Liver (tissue), 9 donors: ENCODE data around the gene DCAF11. TPM values are rescaled to one million over a fixed set of nuclear protein-coding genes. Genes with fewer than 3 reads are reported as not detected.

ENCODE experiments used
- DNase-seq: peaks from one replicate; pipeline ENCODE4 v3.0.0-alpha.2; 2017; ENCODE audit warnings: low spot score
- H3K27ac ChIP-seq, 2 donors: one replicate each; pipeline ENCODE4 v1.7.0; 2013; ENCODE audit warnings: inconsistent platforms in 2 of 2, low read length in 2 of 2, control low read depth in 1 of 2, low read depth in 1 of 2, mild to moderate bottlenecking in 1 of 2
- H3K27me3 ChIP-seq, 4 donors: one replicate each; pipeline versions ENCODE4 v1.6.1 to v1.7.0; 2013; ENCODE audit warnings: low read length in 3 of 4, inconsistent platforms in 1 of 4, mild to moderate bottlenecking in 1 of 4, moderate library complexity in 1 of 4; ENCODE audit not compliant: control insufficient read depth in 4 of 4, insufficient read depth in 4 of 4
- H3K36me3 ChIP-seq, 4 donors: one replicate each; pipeline versions ENCODE4 v1.6.1 to v1.7.0; 2013; ENCODE audit warnings: low read length in 3 of 4, mild to moderate bottlenecking in 3 of 4, low read depth in 1 of 4, moderate library complexity in 1 of 4; ENCODE audit not compliant: control insufficient read depth in 4 of 4, insufficient read depth in 3 of 4
- H3K4me1 ChIP-seq, 4 donors: one replicate each; pipeline versions ENCODE4 v1.6.1 to v1.7.0; 2013; ENCODE audit warnings: low read length in 3 of 4, mild to moderate bottlenecking in 3 of 4, moderate library complexity in 1 of 4; ENCODE audit not compliant: control insufficient read depth in 4 of 4, insufficient read depth in 4 of 4
- H3K4me3 ChIP-seq, 3 donors: one replicate each; pipeline versions ENCODE4 v1.6.1 to v1.7.0; 2013; ENCODE audit warnings: low read length in 3 of 3, control low read depth in 1 of 3, low read depth in 1 of 3, mild to moderate bottlenecking in 1 of 3
- H3K9ac ChIP-seq, 2 donors: one replicate each; pipeline ENCODE4 v1.7.0; 2013; ENCODE audit warnings: low read length in 2 of 2, mild to moderate bottlenecking in 2 of 2, moderate library complexity in 2 of 2, control low read depth in 1 of 2, low read depth in 1 of 2
- H3K9me3 ChIP-seq, 4 donors: one replicate each; pipeline versions ENCODE4 v1.6.1 to v1.7.0; 2013; ENCODE audit warnings: low read length in 3 of 4; ENCODE audit not compliant: control insufficient read depth in 4 of 4
- ATF3 ChIP-seq: IDR thresholded peaks from 2 replicates; pipeline ENCODE4 v1.6.1; 2016; ENCODE audit warnings: antibody characterized with exemption
- CTCF ChIP-seq: fragments of 150-350 bp; IDR thresholded peaks from 2 replicates; pipeline ENCODE4 v1.5.1; 2017; ENCODE audit warnings: improper control_type of control experiment, low read depth, low read length; ENCODE audit not compliant: missing input control
- EGR1 ChIP-seq, 2 donors: IDR thresholded peaks; 2 replicates each; pipeline ENCODE4 v1.6.1; 2016 to 2018; ENCODE audit warnings: antibody characterized with exemption in 2 of 2, low read depth in 2 of 2
- FOXA1 ChIP-seq: IDR thresholded peaks from 2 replicates; pipeline ENCODE4 v1.6.1; 2016; ENCODE audit warnings: antibody characterized with exemption
- GABPA ChIP-seq, 2 donors: IDR thresholded peaks in 1 of 2; conservative IDR thresholded peaks in 1 of 2; 2 replicates each; pipeline ENCODE4 v1.6.1; 2016; ENCODE audit warnings: antibody characterized with exemption in 2 of 2, mild to moderate bottlenecking in 1 of 2, moderate library complexity in 1 of 2
- HNF4A ChIP-seq, 2 donors: conservative IDR thresholded peaks; 2 replicates each; pipeline ENCODE4 v1.6.1; 2016; ENCODE audit warnings: antibody characterized with exemption in 2 of 2, mild to moderate bottlenecking in 2 of 2
- HNF4G ChIP-seq: IDR thresholded peaks from 2 replicates; pipeline ENCODE4 v1.6.1; 2016; ENCODE audit warnings: antibody characterized with exemption
- JUND ChIP-seq, 2 donors: IDR thresholded peaks; 2 replicates each; pipeline ENCODE4 v1.6.1; 2016; ENCODE audit warnings: antibody characterized with exemption in 2 of 2
- MAX ChIP-seq: IDR thresholded peaks from 2 replicates; pipeline ENCODE4 v1.6.1; 2016; ENCODE audit warnings: antibody characterized with exemption
- NR2F2 ChIP-seq: IDR thresholded peaks from 2 replicates; pipeline ENCODE4 v1.6.1; 2016; ENCODE audit warnings: antibody characterized with exemption
- REST ChIP-seq: IDR thresholded peaks from 2 replicates; pipeline ENCODE4 v1.6.1; 2016; ENCODE audit warnings: antibody characterized with exemption, mild to moderate bottlenecking
- RXRA ChIP-seq, 2 donors: IDR thresholded peaks; 2 replicates each; pipeline ENCODE4 v1.6.1; 2017 to 2018; ENCODE audit warnings: antibody characterized with exemption in 2 of 2, mild to moderate bottlenecking in 1 of 2
- SP1 ChIP-seq: IDR thresholded peaks from 2 replicates; pipeline ENCODE4 v1.6.1; 2018; ENCODE audit warnings: antibody characterized with exemption, mild to moderate bottlenecking
- TAF1 ChIP-seq: conservative IDR thresholded peaks from 2 replicates; pipeline ENCODE4 v1.6.1; 2016; ENCODE audit warnings: antibody characterized with exemption, mild to moderate bottlenecking
- ZBTB33 ChIP-seq: IDR thresholded peaks from 2 replicates; pipeline ENCODE4 v1.6.1; 2016; ENCODE audit warnings: antibody characterized with exemption
- WGBS: extraction: QIAGEN DNeasy Blood & Tissue Kit; methylation state at CpG from one replicate; pipeline ENCODE4 v1.1.7; 2013; 5-methylcytosine and 5-hydroxymethylcytosine counted together
- polyA plus RNA-seq, 2 donors: library from polyadenylated mRNA; stranded (reverse) in 1 of 2; unstranded in 1 of 2; fragments of 200-250 nt in 1 of 2; fragments of >200 nt in 1 of 2; fragmentation: Nextera tagmentation in 1 of 2; extraction: Ambion mirVana in 1 of 2; gene quantifications; one replicate each; pipeline versions ENCODE4 v1.2.1 to v1.2.3, GENCODE V29; 2013 to 2015
- total RNA-seq, 2 donors: library from RNA; depleted of rRNA; stranded (reverse); fragments of >200 nt; gene quantifications; one replicate each; pipeline ENCODE4 v1.2.3, GENCODE V29; 2014
- donor health status: healthy.
- donor health status: healthy.
- donor health status: healthy.
- donor health status: healthy.
- donor health status: healthy.

Gene DCAF11
- total and polyA plus RNA-seq, 4 donors, result 30.1 to 312 (median 167) TPM

GRCh38 chr14:24149302-24149969 is 34.9 kb downstream of the DCAF11 start:
- peaks cover 3 to 32% (median 21%) of the 10 kb centered on the region in 4 donors for H3K4me1 ChIP-seq
- H3K4me3 ChIP-seq, result no peak overlapping the region
- no peaks in the 10 kb centered on the region for H3K27me3 ChIP-seq
- no peak for DNase-seq
- H3K9me3 ChIP-seq, result no peaks in the 10 kb centered on the region
- TF ChIP-seq JUND (IDR thresholded peaks at IDR 0.05), result no peak
- TF ChIP-seq SP1, result no peak
- no peak for TF ChIP-seq HNF4A (conservative IDR thresholded peaks at IDR 0.05)
- no peak for TF ChIP-seq REST
- TF ChIP-seq ZBTB33, result no peak
- no peak for TF ChIP-seq FOXA1
- TF ChIP-seq RXRA (IDR thresholded peaks at IDR 0.05), result no peak
- TF ChIP-seq NR2F2, result no peak
- TF ChIP-seq GABPA (IDR thresholded peaks at IDR 0.05 in 1 of 2, conservative IDR thresholded peaks at IDR 0.05 in 1 of 2), result no peak
- no peak for TF ChIP-seq HNF4G
- no peak for TF ChIP-seq EGR1 (IDR thresholded peaks at IDR 0.05; ENCODE audit: low read depth in 2 of 2)
- TF ChIP-seq CTCF, result no peak
- no peak for TF ChIP-seq TAF1
- WGBS, result 96% methylated on average over 3 of the region's 3 CpGs
- H3K27ac ChIP-seq, result no peak overlapping the region
- H3K36me3 ChIP-seq, result peaks cover 1 to 35% (median 31%) of the 10 kb centered on the region in 4 donors
- no peak overlapping the region for H3K9ac ChIP-seq

GRCh38 chr14:24150061-24150460 is 35.5 kb downstream of the DCAF11 start:
- no peak for DNase-seq
- Histone ChIP-seq H3K27me3 (no peaks in the 10 kb centered on the region), H3K36me3 (peaks cover 3 to 40% (median 35%) of the 10 kb centered on the region in 4 donors), H3K27ac (no peak overlapping the region), H3K9me3 (no peaks in the 10 kb centered on the region), H3K9ac (no peak overlapping the region), H3K4me1 (peaks cover 3 to 28% (median 21%) of the 10 kb centered on the region in 4 donors), H3K4me3 (no peak overlapping the region)
- TF ChIP-seq SP1 (no peak), RXRA (IDR thresholded peaks at IDR 0.05) (no peak), REST (no peak), MAX (no peak), ATF3 (no peak), JUND (IDR thresholded peaks at IDR 0.05) (no peak)
- 96% methylated on average over 9 of the region's 9 CpGs for WGBS
